ENCODE data around the gene GADL1.

DNA sequence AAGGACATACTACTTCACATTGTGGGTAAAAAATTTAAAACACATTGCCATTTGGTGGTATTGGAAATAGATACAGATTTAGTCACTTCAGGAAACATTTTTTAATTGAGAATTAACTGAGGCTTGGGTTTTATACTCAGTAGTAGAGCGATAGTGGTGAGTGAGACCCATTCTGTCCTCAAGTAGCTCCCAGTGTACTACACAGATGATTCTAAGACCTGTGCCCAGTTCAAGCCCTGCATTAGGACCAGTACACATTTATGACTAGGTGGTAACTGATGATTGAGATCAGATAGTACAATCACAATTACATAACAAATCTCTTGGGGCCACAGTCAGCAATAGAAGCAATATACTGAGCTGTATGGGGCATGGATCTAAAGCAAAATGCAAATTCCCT, 67.4 kb downstream of the GADL1 start:
- no peak for TF ChIP-seq EZH2 (optimal IDR thresholded peaks at IDR 0.05; ENCODE audit: low read depth, low read length)
- TF ChIP-seq, protein P1, sequence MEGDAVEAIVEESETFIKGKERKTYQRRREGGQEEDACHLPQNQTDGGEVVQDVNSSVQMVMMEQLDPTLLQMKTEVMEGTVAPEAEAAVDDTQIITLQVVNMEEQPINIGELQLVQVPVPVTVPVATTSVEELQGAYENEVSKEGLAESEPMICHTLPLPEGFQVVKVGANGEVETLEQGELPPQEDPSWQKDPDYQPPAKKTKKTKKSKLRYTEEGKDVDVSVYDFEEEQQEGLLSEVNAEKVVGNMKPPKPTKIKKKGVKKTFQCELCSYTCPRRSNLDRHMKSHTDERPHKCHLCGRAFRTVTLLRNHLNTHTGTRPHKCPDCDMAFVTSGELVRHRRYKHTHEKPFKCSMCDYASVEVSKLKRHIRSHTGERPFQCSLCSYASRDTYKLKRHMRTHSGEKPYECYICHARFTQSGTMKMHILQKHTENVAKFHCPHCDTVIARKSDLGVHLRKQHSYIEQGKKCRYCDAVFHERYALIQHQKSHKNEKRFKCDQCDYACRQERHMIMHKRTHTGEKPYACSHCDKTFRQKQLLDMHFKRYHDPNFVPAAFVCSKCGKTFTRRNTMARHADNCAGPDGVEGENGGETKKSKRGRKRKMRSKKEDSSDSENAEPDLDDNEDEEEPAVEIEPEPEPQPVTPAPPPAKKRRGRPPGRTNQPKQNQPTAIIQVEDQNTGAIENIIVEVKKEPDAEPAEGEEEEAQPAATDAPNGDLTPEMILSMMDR (IDR thresholded peaks at IDR 0.05; ENCODE audit: low read length), result no peak
